H1 (cell line): Measurements from ENCODE around the gene TRIM47. TPM values are rescaled to one million over a fixed set of nuclear protein-coding genes. Genes with fewer than 3 reads are reported as not detected.
A peak's percentile ranks its signal among the peaks of the same experiment; 100 is the strongest.

Experiments
- CTCF ChIA-PET: fragments of 300-600 bp; sonication (Branson Sonifier 250); formaldehyde crosslinking; loops from one replicate; lab custom pipeline; 2021; ENCODE audit not compliant: partially characterized antibody; lab: Charles Lee
- POLR2A ChIA-PET: fragments of 300-600 bp; sonication (Branson Sonifier 250); formaldehyde crosslinking; loops from one replicate; lab custom pipeline; 2021; ENCODE audit warnings: inconsistent platforms; ENCODE audit not compliant: partially characterized antibody; lab: Charles Lee
- DNase-seq, 2 experiments: peaks; one replicate each; pipeline versions ENCODE4 v3.0.0 to v3.0.0-alpha.2; 2010 to 2022; ENCODE audit warnings: low spot score in 2 of 2, low read depth in 1 of 2, mixed read lengths in 1 of 2
- FAIRE-seq: peaks from 2 replicates; lab custom pipeline; 2011; peaks lifted over from hg19 to GRCh38; lab: Jason Lieb, UNC
- H2AFZ ChIP-seq: 2 replicates; pipeline ENCODE4 v1.8.1; 2012; ENCODE audit warnings: low read length, inconsistent platforms
- H2AK5ac ChIP-seq: 2 replicates; pipeline ENCODE4 v1.6.1; 2013; ENCODE audit warnings: low read depth, low read length
- H2BK120ac ChIP-seq: replicated peaks from 2 replicates; pipeline ENCODE3; 2013; ENCODE audit warnings: low read depth, low read length, inconsistent platforms
- H2BK12ac ChIP-seq: 2 replicates; pipeline ENCODE4 v1.6.1; 2013; ENCODE audit warnings: low read depth, low read length
- H2BK15ac ChIP-seq: 2 replicates; pipeline ENCODE4 v1.6.1; 2013; ENCODE audit warnings: low read length
- H2BK20ac ChIP-seq: 2 replicates; pipeline ENCODE4 v1.6.1; 2013; ENCODE audit warnings: low read length
- H2BK5ac ChIP-seq: 2 replicates; pipeline ENCODE4 v1.6.1; 2013; ENCODE audit warnings: low read depth, low read length
- H3K14ac ChIP-seq: 2 replicates; pipeline ENCODE4 v1.6.1; 2013; ENCODE audit warnings: inconsistent platforms; ENCODE audit not compliant: insufficient read length
- H3K18ac ChIP-seq: 2 replicates; pipeline ENCODE4 v1.6.1; 2013; ENCODE audit warnings: low read length; ENCODE audit errors: extremely low read depth
- H3K23ac ChIP-seq: 2 replicates; pipeline ENCODE4 v1.6.1; 2013; ENCODE audit warnings: inconsistent platforms; ENCODE audit not compliant: insufficient read length
- H3K23me2 ChIP-seq: 2 replicates; pipeline ENCODE4 v1.6.1; 2013; ENCODE audit warnings: low read depth, low read length
- H3K27ac ChIP-seq: 2 replicates; pipeline ENCODE4 v1.6.1; 2011; ENCODE audit warnings: low read depth, low read length, inconsistent platforms
- H3K27me3 ChIP-seq, 4 experiments: replicated peaks in 1 of 4; 1 replicate in 1 of 4; 2 replicates in 3 of 4; pipeline versions ENCODE4 v1.6.1 to v1.8.1; 2011 to 2013; ENCODE audit warnings: low read length in 3 of 4, mild to moderate bottlenecking in 3 of 4, inconsistent platforms in 2 of 4, mixed read lengths in 2 of 4, moderate library complexity in 1 of 4; ENCODE audit not compliant: control insufficient read depth in 3 of 4, insufficient read depth in 3 of 4; ENCODE audit errors: extremely low read depth in 1 of 4
- H3K36me3 ChIP-seq, 4 experiments: 2 replicates each; pipeline versions ENCODE4 v1.6.1 to v1.8.1; 2011 to 2013; ENCODE audit warnings: mild to moderate bottlenecking in 4 of 4, low read length in 3 of 4, moderate library complexity in 2 of 4, control low read depth in 1 of 4, inconsistent platforms in 1 of 4; ENCODE audit not compliant: insufficient read depth in 4 of 4, control insufficient read depth in 2 of 4
- H3K4ac ChIP-seq: replicated peaks from 2 replicates; pipeline ENCODE3; 2013; ENCODE audit warnings: low read length, low read depth, mixed read lengths, inconsistent platforms; ENCODE audit not compliant: insufficient read length
- H3K4me1 ChIP-seq, 4 experiments: replicated peaks in 1 of 4; 1 replicate in 1 of 4; 2 replicates in 3 of 4; pipeline versions ENCODE4 v1.6.1 to v1.8.1; 2011 to 2013; ENCODE audit warnings: low read length in 3 of 4, inconsistent platforms in 2 of 4, mixed read lengths in 1 of 4; ENCODE audit not compliant: insufficient read depth in 4 of 4, control insufficient read depth in 3 of 4
- H3K4me2 ChIP-seq, 2 experiments: 2 replicates each; pipeline versions ENCODE4 v1.6.1 to v1.8.1; 2011 to 2013; ENCODE audit warnings: low read depth in 2 of 2, low read length in 2 of 2, control low read depth in 1 of 2, inconsistent platforms in 1 of 2, mild to moderate bottlenecking in 1 of 2; ENCODE audit not compliant: insufficient read depth in 1 of 2
- H3K4me3 ChIP-seq, 4 experiments: fragments of 200-600, 300-600 bp in 1 of 4; sonication (generic), shearing (Covaris generic), sonication (Bioruptor Twin) in 1 of 4; 2 replicates each; pipeline versions ENCODE4 v1.5.1 to v1.8.1; 2011 to 2016; ENCODE audit warnings: low read length in 4 of 4, low read depth in 3 of 4, control low read depth in 2 of 4, inconsistent platforms in 2 of 4, mild to moderate bottlenecking in 2 of 4, mixed read lengths in 1 of 4, moderate library complexity in 1 of 4; ENCODE audit not compliant: insufficient read depth in 2 of 4; ENCODE audit errors: extremely low read depth in 1 of 4
- H3K56ac ChIP-seq: replicated peaks from 2 replicates; pipeline ENCODE3; 2013; ENCODE audit warnings: low read depth, mild to moderate bottlenecking, mixed read lengths, low read length, inconsistent platforms; ENCODE audit not compliant: insufficient read length
- H3K79me1 ChIP-seq: 2 replicates; pipeline ENCODE4 v1.6.1; 2013; ENCODE audit warnings: low read depth, low read length, control low read depth
- H3K79me2 ChIP-seq, 2 experiments: 2 replicates each; pipeline versions ENCODE4 v1.6.1 to v1.8.1; 2012 to 2013; ENCODE audit warnings: low read length in 2 of 2, mild to moderate bottlenecking in 2 of 2, inconsistent platforms in 1 of 2; ENCODE audit not compliant: insufficient read depth in 2 of 2, control insufficient read depth in 1 of 2
- H3K9ac ChIP-seq, 4 experiments: replicated peaks in 1 of 4; 1 replicate in 1 of 4; 2 replicates in 3 of 4; pipeline versions ENCODE4 v1.6.1 to v1.8.1; 2011 to 2013; ENCODE audit warnings: low read depth in 3 of 4, low read length in 3 of 4, control low read depth in 2 of 4, mild to moderate bottlenecking in 2 of 4, moderate library complexity in 2 of 4, inconsistent platforms in 1 of 4; ENCODE audit errors: extremely low read depth in 1 of 4
- H3K9me3 ChIP-seq, 2 experiments: 2 replicates each; pipeline versions ENCODE4 v1.6.1 to v1.8.1; 2012 to 2013; ENCODE audit warnings: mild to moderate bottlenecking in 2 of 2, moderate library complexity in 2 of 2, control low read depth in 1 of 2, inconsistent platforms in 1 of 2, low read depth in 1 of 2, low read length in 1 of 2, mixed read lengths in 1 of 2; ENCODE audit not compliant: insufficient read depth in 2 of 2
- H4K20me1 ChIP-seq, 2 experiments: replicated peaks in 1 of 2; 2 replicates each; pipeline versions ENCODE3 to v1.8.1; 2011 to 2013; ENCODE audit warnings: inconsistent platforms in 2 of 2, low read length in 2 of 2, mild to moderate bottlenecking in 1 of 2; ENCODE audit not compliant: insufficient read depth in 2 of 2, control insufficient read depth in 1 of 2
- H4K5ac ChIP-seq: 2 replicates; pipeline ENCODE4 v1.6.1; 2013; ENCODE audit warnings: low read length, low read depth, mixed read lengths, inconsistent platforms; ENCODE audit not compliant: insufficient read length
- H4K8ac ChIP-seq: 2 replicates; pipeline ENCODE4 v1.8.0; 2013; ENCODE audit warnings: mild to moderate bottlenecking, moderate library complexity, low read length, inconsistent platforms; ENCODE audit not compliant: insufficient read depth; ENCODE audit errors: extremely low read depth
- H4K91ac ChIP-seq: replicated peaks from 2 replicates; pipeline ENCODE3; 2013; ENCODE audit warnings: low read length, mixed read lengths, inconsistent platforms; ENCODE audit not compliant: insufficient read length
- ATF2 ChIP-seq: IDR thresholded peaks from 2 replicates; pipeline ENCODE4 v1.6.1; 2012; ENCODE audit warnings: low read length, inconsistent platforms
- CTBP2 ChIP-seq: IDR thresholded peaks from 2 replicates; pipeline ENCODE4 v1.7.0; 2011; ENCODE audit warnings: borderline replicate concordance, mild to moderate bottlenecking, moderate library complexity, mixed read lengths, low read length; ENCODE audit not compliant: insufficient read depth, insufficient read length
- E2F6 ChIP-seq: IDR thresholded peaks from 2 replicates; pipeline ENCODE4 v1.6.1; 2012; ENCODE audit warnings: inconsistent platforms
- EZH2 ChIP-seq: fragments of 200-600 bp; sonication (generic); IDR thresholded peaks from 2 replicates; pipeline ENCODE4 v1.7.1; 2012; ENCODE audit warnings: low read depth, mild to moderate bottlenecking, moderate library complexity, low read length, inconsistent platforms; ENCODE audit not compliant: severe bottlenecking
- POLR2AphosphoS5 ChIP-seq: IDR thresholded peaks from 2 replicates; pipeline ENCODE4 v1.6.1; 2011; ENCODE audit warnings: low read depth, low read length
- RXRA ChIP-seq: IDR thresholded peaks from 2 replicates; pipeline ENCODE4 v1.6.1; 2011; ENCODE audit warnings: low read depth, mild to moderate bottlenecking, low read length, moderate library complexity; ENCODE audit not compliant: insufficient read depth
- SIRT6 ChIP-seq: IDR thresholded peaks from one replicate; pipeline ENCODE4 v1.7.1; 2012; ENCODE audit warnings: low read length, inconsistent platforms
- TEAD4 ChIP-seq: IDR thresholded peaks from 2 replicates; pipeline ENCODE4 v1.6.1; 2012; ENCODE audit warnings: low read depth, low read length, inconsistent platforms, mixed read lengths
- WGBS, 2 experiments: shearing (Covaris generic) in 1 of 2; methylation state at CpG; one replicate each; pipeline versions ENCODE4 v1.1.6 to v1.1.7; 2013 to 2015; ENCODE audit warnings: low lambda C conversion rate in 2 of 2, mixed read lengths in 2 of 2, inconsistent platforms in 1 of 2, low coverage in 1 of 2, missing lambda C conversion rate in 1 of 2; ENCODE audit not compliant: insufficient replicate concordance in 2 of 2, insufficient coverage in 1 of 2, insufficient read length in 1 of 2; ENCODE audit errors: extremely low coverage in 1 of 2, missing lambda C conversion rate in 1 of 2; 5-methylcytosine and 5-hydroxymethylcytosine counted together
- polyA plus RNA-seq, 7 experiments: library from polyadenylated mRNA; depleted of rRNA in 3 of 7; stranded (reverse) in 5 of 7; unstranded in 2 of 7; fragments of >200 nt in 5 of 7; fragments of 200-250 nt in 2 of 7; gene quantifications; 1 replicate in 5 of 7; 2 replicates in 1 of 7; 4 replicates in 1 of 7; pipeline versions ENCODE4 v1.2.1 to v1.2.3, GENCODE V29; 2011 to 2013; ENCODE audit warnings: missing spikeins in 2 of 7, mixed read lengths in 2 of 7
- total RNA-seq: library from RNA; stranded (reverse); fragmentation: NEBNext Ultra II Directional; extraction: Animal tissue kit (Norgen Biotek cat#: 25700); gene quantifications from 2 replicates; pipeline ENCODE4 v1.2.1, GENCODE V29; 2021

Gene TRIM47
- total and polyA plus RNA-seq, 2 of the 8 experiments (the other 6 are each of a cell fraction or from before 2014, with no cell fraction given), result 6.3 to 6.4 TPM

GRCh38 chr17:75855310-75856061 lies 22.9 kb downstream of the TRIM47 start, which contains the start of gene WBP2:
WBP2 (minus strand) TSS chr17:75855335; CDS start chr17:75855297, 38 bp downstream.
- peaks cover 0 to 7% (median 2%) of the 10 kb centered on the region in 4 experiments; a peak in 4 of 7 replicates for H3K4me1 ChIP-seq
- ChIA-PET CTCF (interaction anchor here (0.6 to 27.2 kb wide), 17 partner anchors 8 to 339 kb away, joined by 3 to 563 read pairs (median 5); partner anchors contain the start of genes MRPL38 and UNC13D), POLR2A (interaction anchor here (0.8 to 4.7 kb wide), 13 partner anchors 9 to 76 kb away, joined by 3 to 28 read pairs (median 8); partner anchors contain the start of genes TRIM47 and TRIM65)
- peak within 1 kb of the TSS; percentile 54 for H4K91ac ChIP-seq
- peak within 1 kb of the TSS; percentile 78 for H2AFZ ChIP-seq
- peak within 1 kb of the TSS; percentile 81 to 95 (median 91) for H3K4me3 ChIP-seq
- no peak within 1 kb of the TSS for H2BK20ac ChIP-seq
- peaks cover 6% of the 10 kb centered on the region for H3K23me2 ChIP-seq
- H3K9me3 ChIP-seq, result no peaks in the 10 kb centered on the region
- FAIRE-seq (peak; percentile 75), DNase-seq (peak; percentile 95 to 100)
- H4K5ac ChIP-seq, result peak within 1 kb of the TSS; percentile 87
- H3K4me2 ChIP-seq, result peak within 1 kb of the TSS; percentile 82 to 87
- 0 out of 2 replicates have a peak within 1 kb of the TSS, but pooled peaks have one; percentile 88 for H2AK5ac ChIP-seq
- H4K8ac ChIP-seq, result peak within 1 kb of the TSS; percentile 96
- H3K56ac ChIP-seq, result peak within 1 kb of the TSS; percentile 75
- WGBS, 2 experiments, result 3% methylated on average over 42 of the region's 58 CpGs; no CpG with 5 or more reads in 1 of the 2 experiments
- H3K79me1 ChIP-seq, result peaks cover 10% of the 10 kb centered on the region; the same call in 1 of the 2 replicates
- peak within 1 kb of the TSS; percentile 73 for H3K4ac ChIP-seq
- H3K27me3 ChIP-seq, result no peaks in the 10 kb centered on the region
- H2BK15ac ChIP-seq, result no peak within 1 kb of the TSS
- peak within 1 kb of the TSS; percentile 59 to 92 (median 88) for H3K9ac ChIP-seq
- H3K36me3 ChIP-seq, result peaks cover 5 to 11% (median 9%) of the 10 kb centered on the region in 4 experiments; a peak in 6 of 8 replicates
- no peak within 1 kb of the TSS for H3K23ac ChIP-seq
- H4K20me1 ChIP-seq, result no peaks in the 10 kb centered on the region
- H3K27ac ChIP-seq, result peak within 1 kb of the TSS; percentile 93
- no peak within 1 kb of the TSS for H2BK120ac ChIP-seq
- H3K18ac ChIP-seq, result peak within 1 kb of the TSS; percentile 95; the same call in 1 of the 2 replicates
- H2BK12ac ChIP-seq, result no peak within 1 kb of the TSS
- H3K79me2 ChIP-seq, result peaks cover 3 to 9% of the 10 kb centered on the region in 2 experiments; a peak in 3 of 4 replicates
- peak within 1 kb of the TSS; percentile 92 for H2BK5ac ChIP-seq
- H3K14ac ChIP-seq, result no peak within 1 kb of the TSS
- TF ChIP-seq EZH2 (no peak), TEAD4 (no peak), E2F6 (peak; percentile 83), POLR2AphosphoS5 (peak; percentile 84), SIRT6 (no peak), ATF2 (peak; percentile 57; the same call in 1 of the 2 replicates), CTBP2 (no peak), RXRA (no peak)
